Lower leg skin (tissue), 4 donors: ENCODE measurements around the gene AMPD1. TPM values are rescaled to one million over a fixed set of nuclear protein-coding genes. Genes with fewer than 3 reads are reported as not detected.

Experiments
- DNase-seq, 2 donors: peaks; one replicate each; pipeline ENCODE4 v3.0.0-alpha.2; 2019; ENCODE audit warnings: low spot score in 2 of 2
- H3K4me3 ChIP-seq: fragments of 200-600 bp; sonication (generic); 2 replicates; pipeline ENCODE4 v1.5.1; 2017; ENCODE audit warnings: mild to moderate bottlenecking, low read depth; ENCODE audit not compliant: poor library complexity, severe bottlenecking
- CTCF ChIP-seq, 3 donors: fragments of 450-650 bp; IDR thresholded peaks; one replicate each; pipeline ENCODE4 v1.5.1; 2016; ENCODE audit warnings: antibody characterized with exemption in 3 of 3, mild to moderate bottlenecking in 3 of 3, moderate library complexity in 2 of 3
- POLR2A ChIP-seq, 2 donors: fragments of 450-650 bp; IDR thresholded peaks; one replicate each; pipeline ENCODE4 v1.6.1; 2016 to 2017; ENCODE audit warnings: antibody characterized with exemption in 2 of 2, mild to moderate bottlenecking in 1 of 2, moderate library complexity in 1 of 2
- WGBS, 2 donors: methylation state at CpG; one replicate each; pipeline ENCODE4 v1.1.5; 2018; 5-methylcytosine and 5-hydroxymethylcytosine counted together
- intact Hi-C: fragments of 100-400 bp; cut with DNase I; formaldehyde crosslinking; loops from one replicate; pipeline ENCODE4 v1.15.0; 2023; ENCODE audit warnings: low total_unique reads
- total RNA-seq, 4 donors: library from RNA; depleted of rRNA; stranded (reverse); fragments of >200 nt; gene quantifications; one replicate each; pipeline ENCODE4 v1.1.0, GENCODE V29; 2016

AMPD1 gene
- total RNA-seq, 4 donors from 2014 or later: not detected

- intact Hi-C loops: no loop called here
- 78 to 79% methylated on average over 5 of the region's 5 CpGs for WGBS, 2 donors
- no peak for TF ChIP-seq POLR2A (IDR thresholded peaks at IDR 0.05)
- no peak for TF ChIP-seq CTCF (IDR thresholded peaks at IDR 0.05)
- no peak for DNase-seq
- no peak overlapping the region for H3K4me3 ChIP-seq
Observed at GRCh38 chr1:114685851-114686250, 9.5 kb downstream of the AMPD1 start.

- intact Hi-C loops: no loop called here
- 83 to 85% methylated on average over 5 of the region's 5 CpGs for WGBS, 2 donors
- TF ChIP-seq CTCF (IDR thresholded peaks at IDR 0.05) (no peak), POLR2A (IDR thresholded peaks at IDR 0.05) (no peak)
- no peak overlapping the region for H3K4me3 ChIP-seq
- DNase-seq: no peak
Observed at GRCh38 chr1:114677691-114678090, 17.7 kb downstream of the AMPD1 start.

- intact Hi-C loops: no loop called here
- 82 to 98% methylated on average over 1 of the region's 1 CpG for WGBS, 2 donors
- DNase-seq: no peak
- no peak overlapping the region for H3K4me3 ChIP-seq
- no peak for TF ChIP-seq POLR2A (IDR thresholded peaks at IDR 0.05)
- no peak for TF ChIP-seq CTCF (IDR thresholded peaks at IDR 0.05)
Observed at GRCh38 chr1:114676115-114676514, 19.2 kb downstream of the AMPD1 start.

- peak in 1 of 2 donors; percentile 14 for DNase-seq
- H3K4me3 ChIP-seq: no peak overlapping the region
- WGBS, 2 donors: 50 to 66% methylated on average over 7 of the region's 7 CpGs
- no peak for TF ChIP-seq POLR2A (IDR thresholded peaks at IDR 0.05)
- intact Hi-C loops: no loop called here
Observed at GRCh38 chr1:114671939-114672275, 23.4 kb downstream of the AMPD1 start.

- 49 to 57% methylated on average over 9 of the region's 9 CpGs for WGBS, 2 donors
- DNase-seq: no peak
- TF ChIP-seq POLR2A (IDR thresholded peaks at IDR 0.05) (no peak), CTCF (IDR thresholded peaks at IDR 0.05) (no peak)
- intact Hi-C loops: no loop called here
- no peak overlapping the region for H3K4me3 ChIP-seq
Observed at GRCh38 chr1:114671011-114671938, 24.1 kb downstream of the AMPD1 start.

GRCh38 chr1:114670083-114671010 is 25.0 kb downstream of the AMPD1 start:
- peak; percentile 91 to 98 for DNase-seq
- intact Hi-C loops: no loop called here
- TF ChIP-seq CTCF (IDR thresholded peaks at IDR 0.05) (no peak), POLR2A (IDR thresholded peaks at IDR 0.05) (no peak)
- WGBS, 2 donors: 3% methylated on average over 35 to 37 of the region's 45 CpGs
- H3K4me3 ChIP-seq: peak overlapping the region; percentile 65
